Type B pancreatic cell (in vitro differentiated cells): ENCODE results near the gene ADI1. TPM values are rescaled to one million over a fixed set of nuclear protein-coding genes. Genes with fewer than 3 reads are reported as not detected.
A peak's percentile ranks its signal among the peaks of the same experiment; 100 is the strongest.
"Not testable (repeated sequence)": the region's sequence is repeated elsewhere in the genome, so short reads cannot be mapped to it uniquely, and the experiment has no call there.

Experiments used
- DNase-seq: peaks from one replicate; pipeline ENCODE4 v3.0.0; 2021; ENCODE audit warnings: mixed read lengths; ENCODE audit not compliant: unreplicated experiment; ENCODE audit errors: extremely low spot score
- H3K27ac Mint-ChIP-seq: 2 replicates; pipeline ENCODE4 v1.8.0; 2021; ENCODE audit warnings: mild to moderate bottlenecking, mixed read lengths
- H3K27me3 Mint-ChIP-seq: 2 replicates; pipeline ENCODE4 v1.8.0; 2021; ENCODE audit warnings: mixed read lengths
- H3K36me3 Mint-ChIP-seq: 2 replicates; pipeline ENCODE4 v1.8.0; 2021; ENCODE audit warnings: mixed read lengths
- H3K4me1 Mint-ChIP-seq: one replicate; pipeline ENCODE4 v1.8.0; 2021; ENCODE audit warnings: mixed read lengths; ENCODE audit not compliant: unreplicated experiment
- H3K4me3 Mint-ChIP-seq: 2 replicates; pipeline ENCODE4 v1.8.0; 2021; ENCODE audit warnings: mild to moderate bottlenecking, mixed read lengths
- H3K9me3 Mint-ChIP-seq: 2 replicates; pipeline ENCODE4 v1.8.0; 2021; ENCODE audit warnings: mixed read lengths
- total RNA-seq: library from RNA; stranded (reverse); gene quantifications from 2 replicates; pipeline ENCODE4 v1.2.1, GENCODE V29; 2021; ENCODE audit warnings: low replicate concordance
- TF ChIP-seq, protein P1 (sequence below): fragments of 200-600 bp; sonication (generic); conservative IDR thresholded peaks from 2 replicates; pipeline ENCODE4 v1.5.0; 2021; ENCODE audit warnings: antibody characterized with exemption, mild to moderate bottlenecking

The ADI1 gene
- total RNA-seq, 1 donor from 2014 or later, result 40.0 TPM

- Mint-ChIP-seq H3K36me3 (peaks cover 39% of the 10 kb centered on the region), H3K4me1 (peaks cover 31% of the 10 kb centered on the region), H3K27ac (peak overlapping the region; percentile 83), H3K9me3 (peaks cover 5% of the 10 kb centered on the region), H3K27me3 (no peaks in the 10 kb centered on the region), H3K4me3 (peak overlapping the region; percentile 89)
- TF ChIP-seq, protein P1, sequence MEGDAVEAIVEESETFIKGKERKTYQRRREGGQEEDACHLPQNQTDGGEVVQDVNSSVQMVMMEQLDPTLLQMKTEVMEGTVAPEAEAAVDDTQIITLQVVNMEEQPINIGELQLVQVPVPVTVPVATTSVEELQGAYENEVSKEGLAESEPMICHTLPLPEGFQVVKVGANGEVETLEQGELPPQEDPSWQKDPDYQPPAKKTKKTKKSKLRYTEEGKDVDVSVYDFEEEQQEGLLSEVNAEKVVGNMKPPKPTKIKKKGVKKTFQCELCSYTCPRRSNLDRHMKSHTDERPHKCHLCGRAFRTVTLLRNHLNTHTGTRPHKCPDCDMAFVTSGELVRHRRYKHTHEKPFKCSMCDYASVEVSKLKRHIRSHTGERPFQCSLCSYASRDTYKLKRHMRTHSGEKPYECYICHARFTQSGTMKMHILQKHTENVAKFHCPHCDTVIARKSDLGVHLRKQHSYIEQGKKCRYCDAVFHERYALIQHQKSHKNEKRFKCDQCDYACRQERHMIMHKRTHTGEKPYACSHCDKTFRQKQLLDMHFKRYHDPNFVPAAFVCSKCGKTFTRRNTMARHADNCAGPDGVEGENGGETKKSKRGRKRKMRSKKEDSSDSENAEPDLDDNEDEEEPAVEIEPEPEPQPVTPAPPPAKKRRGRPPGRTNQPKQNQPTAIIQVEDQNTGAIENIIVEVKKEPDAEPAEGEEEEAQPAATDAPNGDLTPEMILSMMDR, result no peak
- no peak for DNase-seq
Measured at GRCh38 chr2:3517948-3518495, 1.3 kb downstream of the ADI1 start.

GRCh38 chr2:3516831-3517230 lies 2.5 kb downstream of the ADI1 start:
- H3K4me3 Mint-ChIP-seq, result no peak overlapping the region

GRCh38 chr2:3515438-3515837 lies 3.9 kb downstream of the ADI1 start:
- Mint-ChIP-seq H3K36me3 (peaks cover 56% of the 10 kb centered on the region), H3K4me1 (peaks cover 18% of the 10 kb centered on the region)
- not testable (repeated sequence) for H3K27me3 Mint-ChIP-seq, H3K27ac Mint-ChIP-seq, H3K9me3 Mint-ChIP-seq, DNase-seq, H3K4me3 Mint-ChIP-seq

More at GRCh38 chr2:3516831-3517230, 2.5 kb downstream of the ADI1 start:
- no peaks in the 10 kb centered on the region for H3K27me3 Mint-ChIP-seq
- peaks cover 29% of the 10 kb centered on the region for H3K4me1 Mint-ChIP-seq
- peaks cover 45% of the 10 kb centered on the region for H3K36me3 Mint-ChIP-seq
- TF ChIP-seq, protein P1, result no peak
- DNase-seq, result peak; percentile 11
- H3K27ac Mint-ChIP-seq, result no peak overlapping the region
- peaks cover 5% of the 10 kb centered on the region for H3K9me3 Mint-ChIP-seq

GRCh38 chr2:3513026-3513810 lies 6.1 kb downstream of the ADI1 start:
- Mint-ChIP-seq H3K4me1 (peaks cover 13% of the 10 kb centered on the region), H3K36me3 (peaks cover 63% of the 10 kb centered on the region), H3K27me3 (no peaks in the 10 kb centered on the region), H3K9me3 (peaks cover 5% of the 10 kb centered on the region), H3K4me3 (no peak overlapping the region), H3K27ac (no peak overlapping the region)
- TF ChIP-seq, protein P1, result no peak
- no peak for DNase-seq

- Mint-ChIP-seq H3K4me3 (no peak overlapping the region), H3K36me3 (peaks cover 63% of the 10 kb centered on the region), H3K9me3 (peaks cover 5% of the 10 kb centered on the region)
Measured at GRCh38 chr2:3512086-3512485, 7.2 kb downstream of the ADI1 start.

GRCh38 chr2:3505771-3506170 lies 13.6 kb downstream of the ADI1 start:
- DNase-seq, result peak; percentile 24
- H3K27ac Mint-ChIP-seq, result no peak overlapping the region
- peaks cover 59% of the 10 kb centered on the region for H3K36me3 Mint-ChIP-seq
- TF ChIP-seq, protein P1, result no peak
- no peaks in the 10 kb centered on the region for H3K27me3 Mint-ChIP-seq
- H3K9me3 Mint-ChIP-seq, result no peaks in the 10 kb centered on the region
- peaks cover 9% of the 10 kb centered on the region for H3K4me1 Mint-ChIP-seq
- H3K4me3 Mint-ChIP-seq, result no peak overlapping the region

More at GRCh38 chr2:3512086-3512485, 7.2 kb downstream of the ADI1 start:
- TF ChIP-seq, protein P1, result no peak
- DNase-seq, result no peak
- H3K27me3 Mint-ChIP-seq, result no peaks in the 10 kb centered on the region
- H3K4me1 Mint-ChIP-seq, result peaks cover 4% of the 10 kb centered on the region
- H3K27ac Mint-ChIP-seq, result no peak overlapping the region
